ENCODE results near the gene MYO1E.
A peak's percentile ranks its signal among the peaks of the same experiment; 100 is the strongest.
"Not testable (repeated sequence)": the region's sequence is repeated elsewhere in the genome, so short reads cannot be mapped to it uniquely, and the experiment has no call there.

The MYO1E gene

GRCh38 chr15:59186501-59186900 is 186.2 kb downstream of the MYO1E start:
- no peak for DNase-seq

- no peak for DNase-seq
These were observed 186.9 kb downstream of the MYO1E start for GRCh38 chr15:59185725-59186124.

- no peak for DNase-seq
These were observed 191.6 kb downstream of the MYO1E start for GRCh38 chr15:59180945-59181600.

GRCh38 chr15:59179717-59180116 is 193.0 kb downstream of the MYO1E start:
- no peak for DNase-seq

GRCh38 chr15:59178151-59178695 is 194.4 kb downstream of the MYO1E start:
- DNase-seq, result peak; percentile 54

GRCh38 chr15:59177317-59177660 is 195.4 kb downstream of the MYO1E start:
- DNase-seq, result no peak

- no peak for DNase-seq
These were observed 195.9 kb downstream of the MYO1E start for GRCh38 chr15:59176653-59177316.

GRCh38 chr15:59174835-59175831 is 197.5 kb downstream of the MYO1E start:
- peak; percentile 51 for DNase-seq

GRCh38 chr15:59174151-59174834 is 198.4 kb downstream of the MYO1E start:
- no peak for DNase-seq

GRCh38 chr15:59173194-59173593 is 199.5 kb downstream of the MYO1E start:
- DNase-seq, result no peak

- no peak for DNase-seq
These were observed 200.3 kb downstream of the MYO1E start for GRCh38 chr15:59172289-59172901.

- DNase-seq, result no peak
These were observed 201.6 kb downstream of the MYO1E start for GRCh38 chr15:59171067-59171397.

GRCh38 chr15:59170295-59171066 is 202.2 kb downstream of the MYO1E start:
- peak; percentile 68 for DNase-seq

- DNase-seq, result no peak
These were observed 203.4 kb downstream of the MYO1E start for GRCh38 chr15:59169251-59169708.

GRCh38 chr15:59168536-59168935 is 204.1 kb downstream of the MYO1E start:
- no peak for DNase-seq

GRCh38 chr15:59166601-59167265 is 205.9 kb downstream of the MYO1E start:
- DNase-seq, result no peak

GRCh38 chr15:59166166-59166565 is 206.5 kb downstream of the MYO1E start:
- no peak for DNase-seq

- DNase-seq, result no peak
These were observed 206.9 kb downstream of the MYO1E start for GRCh38 chr15:59165726-59166125.

- not testable (repeated sequence) for DNase-seq
These were observed 210.6 kb downstream of the MYO1E start for GRCh38 chr15:59162080-59162479.

GRCh38 chr15:59160880-59161593 is 211.6 kb downstream of the MYO1E start:
- peak; percentile 33 for DNase-seq

All from NCI-H2029 (cell line).